NCI-H2196 (cell line): Measurements from ENCODE around the gene FAM32A.
"Not testable (repeated sequence)": the region's sequence is repeated elsewhere in the genome, so short reads cannot be mapped to it uniquely, and the experiment has no call there.

ENCODE experiments used
- DNase-seq: peaks from one replicate; lab custom pipeline; 2025; ENCODE audit not compliant: unreplicated experiment; lab: John Stamatoyannopoulos, UW

Gene FAM32A

DNA sequence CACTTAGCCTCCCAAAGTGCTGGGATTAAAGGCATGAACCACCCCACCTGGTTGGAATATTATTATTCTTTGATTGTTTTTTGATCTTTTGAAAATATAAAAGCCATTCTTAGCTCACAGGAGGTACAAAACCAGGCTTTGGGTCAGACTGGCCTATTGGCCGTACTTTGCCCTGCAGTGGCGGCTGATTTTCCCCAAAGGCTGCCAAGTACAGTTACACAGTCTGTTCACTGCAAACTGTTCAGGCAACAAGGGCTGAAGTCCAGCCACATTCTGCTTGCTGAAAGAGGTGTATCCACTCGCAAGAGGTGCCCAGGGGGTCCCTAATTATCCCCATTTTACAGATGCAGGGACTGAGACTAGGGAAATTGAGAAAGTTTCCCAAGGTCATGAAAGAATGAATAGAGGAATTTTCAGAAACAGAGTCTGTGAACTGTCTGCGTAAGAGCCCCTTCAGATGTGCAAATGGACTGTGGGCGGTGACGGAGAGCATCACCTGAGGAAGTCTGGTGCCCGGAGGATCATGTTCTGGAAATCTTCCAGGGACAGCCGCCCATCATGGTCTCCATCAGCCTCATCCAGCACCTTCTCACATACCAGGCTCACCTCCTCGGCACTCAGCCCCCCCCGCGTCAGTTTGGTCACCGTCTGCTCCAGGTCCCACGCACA, 20.9 kb upstream of the FAM32A start:
- no peak for DNase-seq

- no peak for DNase-seq
Observed at GRCh38 chr19:16166417-16166816, 18.8 kb upstream of the FAM32A start.

DNA sequence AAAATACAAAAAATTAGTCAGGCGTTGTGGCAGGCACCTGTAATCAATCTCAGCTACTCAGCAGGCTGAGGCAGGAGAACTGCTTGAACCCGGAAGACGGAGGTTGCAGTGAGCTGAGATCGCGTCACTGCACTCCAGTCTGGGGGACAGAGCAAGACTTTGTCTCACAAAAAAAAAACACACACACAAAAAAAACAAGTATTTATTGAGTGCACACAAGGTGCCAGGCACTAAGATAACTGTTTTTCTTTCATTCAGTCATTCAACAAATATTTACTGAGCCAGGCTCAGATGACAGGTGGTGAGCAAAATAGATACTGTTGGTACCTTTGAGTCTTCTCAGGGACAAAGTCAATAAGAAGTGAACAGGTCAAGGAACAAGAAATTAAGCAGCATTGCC, 18.2 kb upstream of the FAM32A start:
- DNase-seq, result no peak

GRCh38 chr19:16168465-16169081, 16.6 kb upstream of the FAM32A start:
- DNase-seq, result no peak

DNA sequence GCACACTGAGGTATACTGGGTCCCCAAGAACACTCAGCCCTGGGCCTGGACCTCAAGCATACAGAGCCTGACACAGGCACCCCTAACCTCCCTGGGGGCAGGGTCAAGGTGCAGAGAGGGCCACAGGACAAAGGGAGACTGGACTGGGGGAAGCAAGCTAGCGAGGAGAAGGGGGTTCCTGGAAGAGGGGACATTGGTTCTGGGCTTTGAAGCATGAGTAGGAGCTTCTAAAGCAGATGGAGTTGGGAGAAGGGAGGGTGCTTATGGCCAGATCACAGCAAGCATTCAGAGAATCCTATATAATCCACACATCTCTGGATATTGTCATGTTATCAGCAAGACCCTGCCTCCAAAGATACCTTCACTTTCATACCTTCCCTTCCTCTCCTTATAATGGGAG, 15.1 kb upstream of the FAM32A start:
- no peak for DNase-seq

GRCh38 chr19:16175954-16176353, 9.3 kb upstream of the FAM32A start:
- DNase-seq, result no peak

DNA sequence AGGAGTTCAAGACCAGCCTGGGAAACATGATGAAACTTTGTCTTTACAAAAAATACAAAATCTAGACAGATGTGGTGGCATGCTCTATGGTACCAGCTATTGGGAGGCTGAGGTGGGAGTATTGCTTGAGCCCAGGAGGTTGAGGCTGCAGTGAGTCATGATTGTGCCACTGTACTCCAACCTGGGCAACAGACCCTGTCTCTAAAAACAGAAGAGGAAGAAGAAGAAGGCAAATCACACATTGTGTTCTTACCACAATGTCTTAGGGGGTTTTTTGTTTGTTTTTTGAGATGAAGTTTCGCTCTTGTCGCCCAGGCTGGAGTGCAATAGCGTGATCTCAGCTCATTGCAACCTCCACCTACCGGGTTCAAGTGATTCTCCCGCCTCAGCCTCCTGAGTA, 6.3 kb upstream of the FAM32A start:
- not testable (repeated sequence) for DNase-seq

DNA sequence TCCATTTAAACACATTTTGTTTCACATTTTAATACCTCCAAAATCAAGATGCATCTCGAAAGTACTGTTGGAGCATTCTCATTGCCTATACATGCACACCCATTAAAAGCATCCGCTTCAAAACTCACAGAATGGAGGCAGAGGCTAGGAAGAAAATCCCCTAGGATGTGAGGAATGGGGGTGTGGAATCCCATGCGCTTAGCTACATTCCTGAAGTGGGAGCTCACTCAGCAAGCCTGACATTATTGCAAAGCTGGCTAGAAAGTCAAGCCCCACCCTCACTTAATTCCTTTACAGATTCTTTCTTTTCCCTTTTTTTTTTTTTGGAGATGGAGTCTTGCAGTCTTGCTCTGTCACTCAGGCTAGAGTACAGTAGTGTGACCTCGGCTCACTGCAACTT, 4.6 kb upstream of the FAM32A start:
- DNase-seq, result no peak

GRCh38 chr19:16184665-16185122, 516 bp upstream of the FAM32A start:
- no peak for DNase-seq

DNA sequence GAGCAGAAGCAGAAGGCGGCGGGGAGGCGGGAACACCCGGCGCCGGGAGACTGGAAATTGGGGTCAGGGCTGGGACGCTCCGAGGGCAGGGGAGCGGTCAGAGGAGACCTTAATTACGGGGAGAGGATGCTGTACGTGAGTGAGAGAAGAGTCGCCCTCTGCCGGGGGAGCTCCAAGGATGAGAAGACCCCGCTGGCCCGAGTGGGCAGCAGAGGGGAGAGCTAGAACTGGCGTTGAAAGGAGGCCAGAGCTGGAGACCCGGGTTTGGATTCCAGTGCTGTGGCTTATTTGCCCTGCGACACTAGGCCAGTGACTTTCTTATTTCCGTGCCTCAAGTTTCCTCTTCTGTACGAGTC, 536 bp downstream of the FAM32A start:
- DNase-seq, result peak; percentile 10

- DNase-seq, result no peak
Observed at GRCh38 chr19:16188521-16188920, 3.3 kb downstream of the FAM32A start.

- DNase-seq, result no peak
Observed at GRCh38 chr19:16190198-16190597, 5.0 kb downstream of the FAM32A start.

- DNase-seq, result no peak
Observed at GRCh38 chr19:16190736-16191135, 5.5 kb downstream of the FAM32A start.

DNA sequence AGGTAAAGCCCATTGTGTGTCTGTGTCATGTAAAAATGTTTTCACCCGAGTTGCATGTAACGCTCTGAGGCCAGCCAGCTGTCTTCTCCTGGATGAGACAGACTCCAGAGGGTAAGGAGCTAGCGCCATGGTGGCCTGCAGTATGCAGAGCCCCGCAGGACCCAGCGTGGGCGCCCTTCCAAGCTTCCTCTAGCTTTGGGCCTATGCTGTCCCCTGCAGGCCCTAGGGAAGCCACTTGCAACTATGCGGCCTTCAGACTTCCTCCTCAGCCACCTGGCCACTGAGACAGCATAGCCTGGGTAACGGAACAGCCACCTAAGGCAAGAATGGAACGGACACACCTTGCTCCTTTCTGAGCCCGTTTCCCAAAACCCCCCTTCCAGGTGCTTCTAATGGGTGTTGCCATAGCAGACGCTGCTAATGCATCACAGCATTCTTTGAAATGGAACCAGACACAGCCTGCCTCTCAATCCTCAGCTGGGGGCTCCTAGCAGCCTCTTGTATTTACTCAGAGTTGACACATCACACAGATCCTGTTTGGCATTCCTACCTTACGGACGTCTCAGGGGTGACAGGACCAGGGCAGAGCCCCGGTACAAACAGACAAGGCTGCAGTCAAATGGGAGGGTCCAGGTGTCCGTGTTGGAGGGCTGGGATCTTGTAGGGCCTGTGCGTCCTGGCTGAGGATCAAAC, 6.2 kb downstream of the FAM32A start:
- no peak for DNase-seq

GRCh38 chr19:16193466-16193865, 8.3 kb downstream of the FAM32A start:
- no peak for DNase-seq

DNA sequence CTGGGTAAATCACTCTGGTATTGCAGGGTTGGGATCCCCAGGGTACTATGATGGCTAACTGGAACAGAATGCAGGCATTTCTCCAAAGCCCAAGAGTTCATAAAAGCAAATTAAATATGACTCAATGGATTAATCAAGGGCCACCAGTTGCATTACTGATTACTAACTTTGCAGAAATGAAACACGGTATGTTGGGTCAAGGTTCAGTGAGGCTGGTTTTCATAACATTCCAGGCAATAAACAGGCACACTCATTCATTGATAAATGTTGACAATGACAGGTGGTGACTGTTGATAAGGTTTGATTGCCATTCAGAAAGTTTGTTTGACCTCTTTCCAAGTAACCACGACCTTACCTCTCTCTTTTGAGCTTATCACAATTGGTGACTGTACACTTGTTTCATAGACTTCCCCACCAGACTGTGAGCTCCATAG, 12.0 kb downstream of the FAM32A start:
- no peak for DNase-seq

GRCh38 chr19:16197622-16198369, 12.6 kb downstream of the FAM32A start, which contains the start of gene AP1M1:
AP1M1 (plus strand) TSS chr19:16197911; CDS start chr19:16198027, 116 bp downstream.
- peak; percentile 98 for DNase-seq

- DNase-seq, result no peak
Observed at GRCh38 chr19:16198370-16198651, 13.1 kb downstream of the FAM32A start.

DNA sequence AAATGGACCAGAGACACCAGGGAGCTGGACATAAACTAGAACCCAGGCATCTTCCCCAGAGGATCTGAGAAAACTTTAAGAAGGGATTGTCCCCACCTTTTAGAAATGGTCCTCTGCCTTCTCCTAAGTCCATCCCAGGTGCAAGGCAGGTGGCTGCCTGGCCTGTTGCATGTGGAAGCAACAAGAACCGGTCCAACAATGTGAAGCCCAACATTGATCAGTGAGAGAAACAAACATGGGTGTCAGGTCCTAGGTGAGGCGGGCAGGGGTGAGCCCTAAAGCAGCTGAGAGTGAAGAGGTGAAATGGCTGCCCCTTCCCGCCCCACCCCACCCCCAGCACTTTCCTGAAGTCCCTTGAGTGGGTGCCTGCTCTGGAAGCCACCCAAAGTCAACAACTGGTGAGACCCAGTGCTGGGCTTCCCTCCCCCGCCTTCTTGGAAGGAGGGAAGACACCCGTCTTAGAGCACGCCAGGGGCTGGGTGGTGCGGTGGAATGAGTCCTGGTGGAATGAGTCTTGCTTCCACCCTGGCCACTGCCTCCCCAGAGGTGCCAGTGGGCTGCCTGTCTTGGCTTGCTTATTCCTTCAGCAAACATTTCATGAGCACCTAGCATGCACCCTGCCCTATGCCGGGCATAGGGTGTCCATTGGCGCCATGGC, 14.2 kb downstream of the FAM32A start:
- DNase-seq, result no peak

- no peak for DNase-seq
Observed at GRCh38 chr19:16200038-16201010, 15.1 kb downstream of the FAM32A start.
